NCI-H1092 (cell line): ENCODE data around the gene KIAA1217.

Experiments used
- DNase-seq: peaks from one replicate; lab custom pipeline; 2025; lab: John Stamatoyannopoulos, UW

The KIAA1217 gene

GRCh38 chr10:24371396-24371795 lies 162.5 kb downstream of the KIAA1217 start:
- no peak for DNase-seq

GRCh38 chr10:24374134-24374915 lies 165.4 kb downstream of the KIAA1217 start:
- DNase-seq, result no peak

- DNase-seq, result no peak
Observed at GRCh38 chr10:24375510-24375909, 166.6 kb downstream of the KIAA1217 start.

GRCh38 chr10:24376731-24377130 lies 167.8 kb downstream of the KIAA1217 start:
- no peak for DNase-seq

GRCh38 chr10:24378126-24378920 lies 169.4 kb downstream of the KIAA1217 start:
- no peak for DNase-seq

- no peak for DNase-seq
Observed at GRCh38 chr10:24381235-24382010, 172.5 kb downstream of the KIAA1217 start.

GRCh38 chr10:24382045-24382444 lies 173.1 kb downstream of the KIAA1217 start:
- no peak for DNase-seq

GRCh38 chr10:24382596-24382978 lies 173.6 kb downstream of the KIAA1217 start:
- no peak for DNase-seq

- DNase-seq, result no peak
Observed at GRCh38 chr10:24382979-24383663, 174.2 kb downstream of the KIAA1217 start.

- no peak for DNase-seq
Observed at GRCh38 chr10:24383681-24384106, 174.8 kb downstream of the KIAA1217 start.

- no peak for DNase-seq
Observed at GRCh38 chr10:24384954-24385353, 176.0 kb downstream of the KIAA1217 start.

GRCh38 chr10:24385776-24386175 lies 176.8 kb downstream of the KIAA1217 start:
- DNase-seq, result no peak

GRCh38 chr10:24390146-24390700 lies 181.3 kb downstream of the KIAA1217 start:
- no peak for DNase-seq

GRCh38 chr10:24390746-24391145 lies 181.8 kb downstream of the KIAA1217 start:
- DNase-seq, result no peak

GRCh38 chr10:24393201-24393600 lies 184.3 kb downstream of the KIAA1217 start:
- no peak for DNase-seq

- no peak for DNase-seq
Observed at GRCh38 chr10:24394461-24395190, 185.7 kb downstream of the KIAA1217 start.

- DNase-seq, result no peak
Observed at GRCh38 chr10:24396396-24396795, 187.5 kb downstream of the KIAA1217 start.

- no peak for DNase-seq
Observed at GRCh38 chr10:24397662-24398061, 188.7 kb downstream of the KIAA1217 start.

GRCh38 chr10:24404567-24404966 lies 195.6 kb downstream of the KIAA1217 start:
- no peak for DNase-seq

GRCh38 chr10:24405635-24406034 lies 196.7 kb downstream of the KIAA1217 start:
- DNase-seq, result no peak
